SK-N-SH (cell line): Measurements from ENCODE around the gene SNRPD1. TPM values are rescaled to one million over a fixed set of nuclear protein-coding genes. Genes with fewer than 3 reads are reported as not detected.

ENCODE experiments used
- CTCF ChIA-PET: fragments of 300-600, 350-600 bp; formaldehyde crosslinking; extraction: SDS; loops from one replicate; lab custom pipeline; 2021; lab: Yijun Ruan, JAX
- POLR2A ChIA-PET: fragments of 350-600 bp; sonication (Branson Sonifier 250); formaldehyde crosslinking; extraction: SDS; loops from one replicate; lab custom pipeline; 2020; ENCODE audit warnings: antibody characterized with exemption, inconsistent platforms; lab: Yijun Ruan, JAX
- DNase-seq: peaks from one replicate; pipeline ENCODE4 v3.0.0; 2012
- H2AFZ ChIP-seq: fragments of 200-600 bp; sonication (generic); 2 replicates; pipeline ENCODE4 v1.8.1; 2016; ENCODE audit warnings: antibody characterized with exemption, mild to moderate bottlenecking, low read depth
- H3F3A ChIP-seq: fragments of 200-600 bp; sonication (generic); replicated peaks from 2 replicates; pipeline ENCODE3; 2016; ENCODE audit warnings: antibody characterized with exemption, mild to moderate bottlenecking; ENCODE audit not compliant: insufficient read depth
- H3K27ac ChIP-seq, 2 experiments: fragments of 200-500 bp in 1 of 2; fragments of 200-600 bp in 1 of 2; sonication (Bioruptor generic) in 1 of 2; sonication (generic), shearing (Covaris generic) in 1 of 2; 2 replicates each; pipeline versions ENCODE4 v1.5.1 to v1.6.1; 2014 to 2016; ENCODE audit warnings: low read depth in 2 of 2, inconsistent platforms in 1 of 2, low read length in 1 of 2, mild to moderate bottlenecking in 1 of 2, mixed read lengths in 1 of 2
- H3K27me3 ChIP-seq: fragments of 200-600 bp; sonication (generic), shearing (Covaris generic); 2 replicates; pipeline ENCODE4 v1.6.1; 2016; ENCODE audit warnings: mixed run types; ENCODE audit not compliant: insufficient read depth
- H3K36me3 ChIP-seq, 2 experiments: fragments of 200-500 bp in 1 of 2; fragments of 200-600 bp in 1 of 2; sonication (Bioruptor generic) in 1 of 2; sonication (generic) in 1 of 2; replicated peaks in 1 of 2; 2 replicates each; pipeline versions ENCODE3 to v1.5.1; 2014 to 2016; ENCODE audit warnings: low read length in 1 of 2, mild to moderate bottlenecking in 1 of 2; ENCODE audit not compliant: insufficient read depth in 2 of 2, control insufficient read depth in 1 of 2
- H3K4me1 ChIP-seq, 2 experiments: fragments of 200-500 bp in 1 of 2; fragments of 200-600 bp in 1 of 2; sonication (Bioruptor generic) in 1 of 2; sonication (generic), shearing (Covaris generic) in 1 of 2; 2 replicates each; pipeline versions ENCODE4 v1.5.1 to v1.6.1; 2014 to 2016; ENCODE audit warnings: low read depth in 1 of 2, low read length in 1 of 2, mixed run types in 1 of 2; ENCODE audit not compliant: insufficient read depth in 2 of 2, control insufficient read depth in 1 of 2
- H3K4me2 ChIP-seq: fragments of 200-600 bp; sonication (generic), shearing (Covaris generic); 2 replicates; pipeline ENCODE4 v1.6.1; 2017; ENCODE audit warnings: mixed run types
- H3K4me3 ChIP-seq, 2 experiments: fragments of 200-500 bp in 1 of 2; fragments of 200-600 bp in 1 of 2; sonication (Bioruptor generic) in 1 of 2; sonication (generic), shearing (Covaris generic) in 1 of 2; 2 replicates each; pipeline versions ENCODE4 v1.5.1 to v1.8.1; 2014 to 2016; ENCODE audit warnings: low read depth in 2 of 2, inconsistent platforms in 1 of 2, low read length in 1 of 2, mild to moderate bottlenecking in 1 of 2, mixed read lengths in 1 of 2, moderate library complexity in 1 of 2
- H3K79me2 ChIP-seq: fragments of 200-600 bp; sonication (generic); 2 replicates; pipeline ENCODE4 v1.8.1; 2017; ENCODE audit warnings: mild to moderate bottlenecking; ENCODE audit not compliant: insufficient read depth
- H3K9ac ChIP-seq: fragments of 200-600 bp; sonication (generic); 2 replicates; pipeline ENCODE4 v1.6.1; 2017; ENCODE audit warnings: mixed run types
- H3K9me2 ChIP-seq: fragments of 200-600 bp; sonication (generic); 2 replicates; pipeline ENCODE4 v1.6.1; 2017; ENCODE audit warnings: mixed run types
- H3K9me3 ChIP-seq: fragments of 200-600 bp; sonication (generic); 2 replicates; pipeline ENCODE4 v1.6.1; 2017; ENCODE audit warnings: mixed run types, mild to moderate bottlenecking, moderate library complexity
- H4K20me1 ChIP-seq: fragments of 200-600 bp; sonication (generic); 2 replicates; pipeline ENCODE4 v1.6.1; 2017; ENCODE audit warnings: mild to moderate bottlenecking, mixed run types; ENCODE audit not compliant: insufficient read depth
- EZH2phosphoT487 ChIP-seq: fragments of 200-600 bp; sonication (generic); IDR thresholded peaks from 2 replicates; pipeline ENCODE4 v1.6.1; 2017; ENCODE audit warnings: low read depth, mixed run types, mild to moderate bottlenecking, antibody characterized with exemption, moderate library complexity, borderline replicate concordance
- FOSL2 ChIP-seq: IDR thresholded peaks from 2 replicates; pipeline ENCODE4 v1.4.0; 2012; ENCODE audit warnings: low read depth, mild to moderate bottlenecking, moderate library complexity, borderline replicate concordance
- FOXJ3 ChIP-seq: sonication (generic); formaldehyde crosslinking; IDR thresholded peaks from 2 replicates; pipeline ENCODE4 v1.5.1; 2020; ENCODE audit warnings: mild to moderate bottlenecking, missing genetic modification reagents
- FOXM1 ChIP-seq: IDR thresholded peaks from 2 replicates; pipeline ENCODE4 v1.4.0; 2012; ENCODE audit warnings: low read depth, mild to moderate bottlenecking
- GABPA ChIP-seq: IDR thresholded peaks from 2 replicates; pipeline ENCODE4 v1.4.0; 2012; ENCODE audit warnings: low read depth, mild to moderate bottlenecking
- GATA2 ChIP-seq: sonication (generic); formaldehyde crosslinking; IDR thresholded peaks from 2 replicates; pipeline ENCODE4 v1.5.0; 2020; ENCODE audit warnings: mild to moderate bottlenecking, missing genetic modification reagents
- IRF3 ChIP-seq: fragments of 150-350 bp; IDR thresholded peaks from 2 replicates; pipeline ENCODE4 v1.6.1; 2016; ENCODE audit warnings: mild to moderate bottlenecking, low read depth, low read length
- MXI1 ChIP-seq: IDR thresholded peaks from 2 replicates; pipeline ENCODE4 v1.6.1; 2012; ENCODE audit warnings: mild to moderate bottlenecking, low read depth, low read length, improper control_type of control experiment
- NRF1 ChIP-seq: IDR thresholded peaks from 2 replicates; pipeline ENCODE4 v1.6.1; 2012; ENCODE audit warnings: low read depth, mild to moderate bottlenecking, low read length
- RCOR1 ChIP-seq: fragments of 150-350 bp; IDR thresholded peaks from 2 replicates; pipeline ENCODE4 v1.6.1; 2017; ENCODE audit warnings: antibody characterized with exemption, low read length
- RFX5 ChIP-seq: IDR thresholded peaks from 2 replicates; pipeline ENCODE4 v1.6.1; 2012; ENCODE audit warnings: mild to moderate bottlenecking, improper control_type of control experiment, low read length
- RXRA ChIP-seq: IDR thresholded peaks from 2 replicates; pipeline ENCODE4 v1.4.0; 2012; ENCODE audit warnings: low read depth, mild to moderate bottlenecking, borderline replicate concordance
- TCF12 ChIP-seq: IDR thresholded peaks from 2 replicates; pipeline ENCODE4 v1.4.0; 2012
- USF1 ChIP-seq: IDR thresholded peaks from 2 replicates; pipeline ENCODE4 v1.4.0; 2012; ENCODE audit warnings: low read depth, borderline replicate concordance
- USF2 ChIP-seq: fragments of 150-350 bp; IDR thresholded peaks from 2 replicates; pipeline ENCODE4 v1.6.1; 2017; ENCODE audit warnings: antibody characterized with exemption, low read length, low read depth, borderline replicate concordance
- YY1 ChIP-seq: IDR thresholded peaks from 2 replicates; pipeline ENCODE4 v1.4.0; 2012; ENCODE audit warnings: low read depth, mild to moderate bottlenecking
- WGBS: methylation state at CpG from one replicate; pipeline ENCODE4 v1.1.6; 2017; ENCODE audit warnings: low lambda C conversion rate; 5-methylcytosine and 5-hydroxymethylcytosine counted together
- polyA plus RNA-seq, 3 experiments: library from polyadenylated mRNA; depleted of rRNA; stranded (reverse); fragments of >200 nt; gene quantifications; 2 replicates each; pipeline ENCODE4 v1.2.3, GENCODE V29; 2012

Gene SNRPD1
- polyA plus RNA-seq, 1 of the 3 experiments (the other 2 are of a cell fraction), result 24.6 TPM

DNA sequence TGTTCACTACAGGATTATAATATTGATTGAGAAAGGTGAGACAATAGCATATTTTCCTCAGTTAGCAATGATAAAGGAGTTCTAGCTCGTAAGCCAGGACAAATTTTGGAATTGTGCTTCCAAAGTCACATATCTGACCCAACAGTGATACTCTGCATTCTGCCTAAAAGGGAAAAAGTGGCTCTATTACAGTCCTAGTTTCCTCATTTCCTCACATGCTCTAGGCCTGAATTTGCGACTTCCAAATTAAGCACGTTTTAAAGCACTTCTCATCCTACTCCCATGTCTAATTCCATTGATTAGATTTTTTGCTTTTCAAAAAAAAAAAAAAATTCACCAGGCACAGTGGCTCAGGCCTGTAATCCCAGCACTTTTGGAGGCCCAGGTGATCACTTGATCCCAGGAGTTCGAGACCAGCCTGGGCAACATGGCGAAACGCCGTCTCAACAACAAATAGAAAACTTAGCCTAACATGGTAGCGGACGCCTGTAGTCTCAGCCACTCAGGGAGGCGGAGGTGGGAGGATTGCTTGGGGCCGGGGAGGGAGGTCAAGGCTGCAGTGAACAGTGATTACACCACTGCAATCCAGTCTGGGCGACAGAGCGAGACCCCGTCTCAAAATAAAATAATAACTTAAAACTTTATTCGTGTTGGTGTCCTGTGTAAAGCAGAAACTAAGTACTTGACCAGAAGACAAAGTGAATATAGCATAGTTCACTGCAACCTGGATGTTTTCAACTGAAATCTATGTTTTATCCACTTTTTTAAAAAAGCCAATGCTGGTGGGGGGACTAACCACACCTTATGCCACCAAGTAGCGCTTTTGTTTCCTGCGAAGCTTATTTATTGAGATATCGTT is 13.2 kb upstream of the SNRPD1 start:
- peak overlapping the region; percentile 96 for H3K27ac ChIP-seq
- peak overlapping the region; percentile 94 for H3K9ac ChIP-seq
- ChIA-PET CTCF (interaction anchor here (1.6 to 5.3 kb wide), 4 partner anchors 13 to 52 kb away, joined by 3 to 88 read pairs (median 8); partner anchors contain the start of gene SNRPD1), POLR2A (interaction anchor here (2.8 kb wide), 1 partner anchor 14 kb away, joined by 30 read pairs; the partner anchor contains the start of gene SNRPD1)
- peak overlapping the region; percentile 89 to 93 for H3K4me3 ChIP-seq
- peaks cover 23% of the 10 kb centered on the region for H3F3A ChIP-seq
- peaks cover 3 to 7% of the 10 kb centered on the region in 2 experiments; a peak in 2 of 4 replicates for H3K4me1 ChIP-seq
- H3K9me3 ChIP-seq, result no peaks in the 10 kb centered on the region
- 46% methylated on average over 18 of the region's 18 CpGs for WGBS
- H4K20me1 ChIP-seq, result peaks cover 10% of the 10 kb centered on the region; the same call in 1 of the 2 replicates
- no peaks in the 10 kb centered on the region for H3K27me3 ChIP-seq
- no peak for DNase-seq
- TF ChIP-seq USF1 (no peak), FOSL2 (no peak), YY1 (no peak), IRF3 (no peak), RFX5 (no peak), EZH2phosphoT487 (no peak), USF2 (no peak), NRF1 (no peak), MXI1 (no peak), GATA2 (no peak), FOXM1 (no peak), RCOR1 (no peak), FOXJ3 (CRISPR knock-in tag) (no peak), GABPA (no peak), RXRA (no peak), TCF12 (no peak)
- peak overlapping the region; percentile 93 for H3K4me2 ChIP-seq
- H3K36me3 ChIP-seq, result peaks cover 0 to 8% of the 10 kb centered on the region in 2 experiments
- peak overlapping the region; percentile 94 for H2AFZ ChIP-seq
- H3K9me2 ChIP-seq, result no peaks in the 10 kb centered on the region
- peaks cover 60% of the 10 kb centered on the region for H3K79me2 ChIP-seq
